Tibial nerve (tissue), 4 donors: Measurements from ENCODE around the gene IKZF5.

Experiments
- CTCF ChIP-seq, 5 experiments: fragments of 200-600 bp in 3 of 5; fragments of 450-650 bp in 2 of 5; sonication (generic) in 3 of 5; IDR thresholded peaks; one replicate each; pipeline ENCODE4 v1.5.1; 2016 to 2019; ENCODE audit warnings: antibody characterized with exemption in 5 of 5, mild to moderate bottlenecking in 3 of 5, moderate library complexity in 2 of 5
- EP300 ChIP-seq, 2 donors: sonication (generic); formaldehyde crosslinking; IDR thresholded peaks; one replicate each; pipeline ENCODE4 v1.6.1; 2017; ENCODE audit warnings: antibody characterized with exemption in 2 of 2, mild to moderate bottlenecking in 1 of 2
- POLR2A ChIP-seq, 2 donors: fragments of 450-650 bp; IDR thresholded peaks; one replicate each; pipeline ENCODE4 v1.6.1; 2017; ENCODE audit warnings: antibody characterized with exemption in 2 of 2, mild to moderate bottlenecking in 2 of 2, moderate library complexity in 2 of 2

- TF ChIP-seq EP300 (IDR thresholded peaks at IDR 0.05) = no peak
- no peak for TF ChIP-seq POLR2A (IDR thresholded peaks at IDR 0.05)
- no peak for TF ChIP-seq CTCF (IDR thresholded peaks at IDR 0.05)
Measured at GRCh38 chr10:122974023-122974422, 34.6 kb downstream of the IKZF5 start.
